IPS DF 6.9 (cell line): ENCODE data around the gene PLAGL2.

ENCODE experiments used
- DNase-seq: peaks from one replicate; pipeline ENCODE4 v3.0.0-alpha.2; 2013; ENCODE audit warnings: low read depth, low spot score
- H3K27ac ChIP-seq: one replicate; pipeline ENCODE4 v1.5.1; 2013; ENCODE audit warnings: low read length, control low read depth
- H3K27me3 ChIP-seq: 2 replicates; pipeline ENCODE4 v1.6.1; 2013; ENCODE audit warnings: mild to moderate bottlenecking, low read length; ENCODE audit not compliant: control insufficient read depth, insufficient read depth
- H3K36me3 ChIP-seq: 2 replicates; pipeline ENCODE4 v1.6.1; 2013; ENCODE audit warnings: low read length; ENCODE audit not compliant: control insufficient read depth, insufficient read depth
- H3K4me1 ChIP-seq: 2 replicates; pipeline ENCODE4 v1.6.1; 2013; ENCODE audit warnings: low read length; ENCODE audit not compliant: control insufficient read depth, insufficient read depth
- H3K4me3 ChIP-seq: 2 replicates; pipeline ENCODE4 v1.5.1; 2013; ENCODE audit warnings: mild to moderate bottlenecking, low read length
- H3K9me3 ChIP-seq: 2 replicates; pipeline ENCODE4 v1.6.1; 2013; ENCODE audit warnings: low read length, inconsistent platforms; ENCODE audit not compliant: control insufficient read depth, insufficient read depth
- WGBS: extraction: QIAGEN DNeasy Blood & Tissue Kit; methylation state at CpG from one replicate; pipeline ENCODE4 v1.1.7; 2013; ENCODE audit warnings: mixed read lengths, missing lambda C conversion rate; ENCODE audit not compliant: insufficient read length, insufficient coverage; 5-methylcytosine and 5-hydroxymethylcytosine counted together

The PLAGL2 gene

GRCh38 chr20:32238483-32239425 lies 31.2 kb upstream of the PLAGL2 start:
- no peak for DNase-seq

GRCh38 chr20:32237419-32237818 lies 29.9 kb upstream of the PLAGL2 start:
- Histone ChIP-seq H3K36me3 (peaks cover 11% of the 10 kb centered on the region; the same call in 1 of the 2 replicates), H3K4me1 (no peaks in the 10 kb centered on the region), H3K27me3 (no peaks in the 10 kb centered on the region), H3K27ac (no peak overlapping the region), H3K9me3 (no peaks in the 10 kb centered on the region), H3K4me3 (no peak overlapping the region)
- no CpG with 5 or more reads among the region's 6 CpGs for WGBS
- DNase-seq, result no peak

More at GRCh38 chr20:32238483-32239425, 31.2 kb upstream of the PLAGL2 start:
- Histone ChIP-seq H3K4me1 (no peaks in the 10 kb centered on the region), H3K27ac (no peak overlapping the region), H3K4me3 (no peak overlapping the region), H3K27me3 (no peaks in the 10 kb centered on the region), H3K36me3 (peaks cover 11% of the 10 kb centered on the region; the same call in 1 of the 2 replicates), H3K9me3 (no peaks in the 10 kb centered on the region)
- WGBS, result no CpG with 5 or more reads among the region's 9 CpGs

- no peak for DNase-seq
- Histone ChIP-seq H3K4me3 (no peak overlapping the region), H3K4me1 (no peaks in the 10 kb centered on the region), H3K27me3 (no peaks in the 10 kb centered on the region), H3K36me3 (peaks cover 11% of the 10 kb centered on the region; the same call in 1 of the 2 replicates), H3K27ac (no peak overlapping the region), H3K9me3 (no peaks in the 10 kb centered on the region)
- no CpG with 5 or more reads among the region's 2 CpGs for WGBS
These were observed 29.3 kb upstream of the PLAGL2 start for GRCh38 chr20:32236819-32237218.

GRCh38 chr20:32236048-32236533 lies 28.5 kb upstream of the PLAGL2 start:
- Histone ChIP-seq H3K4me3 (no peak overlapping the region), H3K4me1 (no peaks in the 10 kb centered on the region), H3K9me3 (no peaks in the 10 kb centered on the region), H3K27ac (no peak overlapping the region), H3K27me3 (no peaks in the 10 kb centered on the region), H3K36me3 (peaks cover 11% of the 10 kb centered on the region; the same call in 1 of the 2 replicates)
- DNase-seq, result no peak
- no CpG with 5 or more reads among the region's 3 CpGs for WGBS

GRCh38 chr20:32235331-32236047 lies 27.9 kb upstream of the PLAGL2 start:
- Histone ChIP-seq H3K27ac (no peak overlapping the region), H3K9me3 (no peaks in the 10 kb centered on the region), H3K4me3 (no peak overlapping the region), H3K36me3 (peaks cover 16% of the 10 kb centered on the region; the same call in 1 of the 2 replicates), H3K27me3 (no peaks in the 10 kb centered on the region), H3K4me1 (no peaks in the 10 kb centered on the region)
- no CpG with 5 or more reads among the region's 6 CpGs for WGBS
- no peak for DNase-seq

- Histone ChIP-seq H3K27me3 (no peaks in the 10 kb centered on the region), H3K36me3 (peaks cover 16% of the 10 kb centered on the region; the same call in 1 of the 2 replicates), H3K9me3 (no peaks in the 10 kb centered on the region), H3K27ac (no peak overlapping the region), H3K4me1 (no peaks in the 10 kb centered on the region), H3K4me3 (no peak overlapping the region)
- DNase-seq, result no peak
- no CpG with 5 or more reads among the region's 13 CpGs for WGBS
These were observed 26.7 kb upstream of the PLAGL2 start for GRCh38 chr20:32234135-32234808.

- Histone ChIP-seq H3K4me1 (no peaks in the 10 kb centered on the region), H3K4me3 (no peak overlapping the region), H3K36me3 (peaks cover 16% of the 10 kb centered on the region; the same call in 1 of the 2 replicates), H3K9me3 (no peaks in the 10 kb centered on the region), H3K27me3 (no peaks in the 10 kb centered on the region), H3K27ac (no peak overlapping the region)
- WGBS, result no CpG with 5 or more reads among the region's 9 CpGs
- DNase-seq, result no peak
These were observed 25.7 kb upstream of the PLAGL2 start for GRCh38 chr20:32233286-32233685.

GRCh38 chr20:32232326-32232886 lies 24.9 kb upstream of the PLAGL2 start:
- H3K4me1 ChIP-seq, result no peaks in the 10 kb centered on the region
- H3K27me3 ChIP-seq, result no peaks in the 10 kb centered on the region
- no peak overlapping the region for H3K27ac ChIP-seq
- peaks cover 16% of the 10 kb centered on the region; the same call in 1 of the 2 replicates for H3K36me3 ChIP-seq
- DNase-seq, result no peak
- no peaks in the 10 kb centered on the region for H3K9me3 ChIP-seq
- H3K4me3 ChIP-seq, result no peak overlapping the region

GRCh38 chr20:32231847-32232246 lies 24.3 kb upstream of the PLAGL2 start:
- H3K27ac ChIP-seq, result no peak overlapping the region
- H3K36me3 ChIP-seq, result peaks cover 16% of the 10 kb centered on the region; the same call in 1 of the 2 replicates
- no peaks in the 10 kb centered on the region for H3K27me3 ChIP-seq
- no peaks in the 10 kb centered on the region for H3K9me3 ChIP-seq
- DNase-seq, result no peak
- H3K4me3 ChIP-seq, result no peak overlapping the region
- no peaks in the 10 kb centered on the region for H3K4me1 ChIP-seq
- WGBS, result no CpG with 5 or more reads among the region's 4 CpGs

- no peak for DNase-seq
- Histone ChIP-seq H3K4me3 (no peak overlapping the region), H3K36me3 (peaks cover 16% of the 10 kb centered on the region; the same call in 1 of the 2 replicates), H3K27me3 (no peaks in the 10 kb centered on the region), H3K27ac (no peak overlapping the region), H3K4me1 (no peaks in the 10 kb centered on the region), H3K9me3 (no peaks in the 10 kb centered on the region)
- WGBS, result no CpG with 5 or more reads among the region's 4 CpGs
These were observed 23.7 kb upstream of the PLAGL2 start for GRCh38 chr20:32231245-32231644.
